H1 (cell line): Measurements from ENCODE around the gene LRP5. TPM values are rescaled to one million over a fixed set of nuclear protein-coding genes. Genes with fewer than 3 reads are reported as not detected.

Experiments used
- CHD7 ChIP-seq: fragments of 300-600 bp; sonication (generic); IDR thresholded peaks from 2 replicates; pipeline ENCODE4 v1.7.1; 2012; ENCODE audit warnings: low read length, moderate library complexity, mild to moderate bottlenecking, inconsistent platforms; ENCODE audit not compliant: insufficient replicate concordance
- EGR1 ChIP-seq: IDR thresholded peaks from 2 replicates; pipeline ENCODE4 v1.6.1; 2011; ENCODE audit warnings: low read depth, low read length, borderline replicate concordance
- EZH2 ChIP-seq: fragments of 200-600 bp; sonication (generic); IDR thresholded peaks from 2 replicates; pipeline ENCODE4 v1.7.1; 2012; ENCODE audit warnings: low read depth, mild to moderate bottlenecking, moderate library complexity, low read length, inconsistent platforms; ENCODE audit not compliant: severe bottlenecking
- KDM1A ChIP-seq: fragments of 200-600, 300-600 bp; sonication (generic); IDR thresholded peaks from 2 replicates; pipeline ENCODE4 v1.7.1; 2016; ENCODE audit warnings: mild to moderate bottlenecking, low read length, borderline replicate concordance
- PHF8 ChIP-seq: fragments of 200-600 bp; sonication (generic); conservative IDR thresholded peaks from 2 replicates; pipeline ENCODE4 v1.7.1; 2012; ENCODE audit warnings: low read depth, mild to moderate bottlenecking, inconsistent platforms, low read length, moderate library complexity
- POLR2A ChIP-seq, 2 experiments: IDR thresholded peaks; 1 replicate in 1 of 2; 2 replicates in 1 of 2; pipeline ENCODE4 v1.6.1; 2011; ENCODE audit warnings: low read depth in 2 of 2, low read length in 2 of 2, mild to moderate bottlenecking in 2 of 2; ENCODE audit errors: control extremely low read depth in 1 of 2
- SIN3A ChIP-seq, 2 experiments: IDR thresholded peaks in 1 of 2; conservative IDR thresholded peaks in 1 of 2; 2 replicates each; pipeline ENCODE4 v1.6.1; 2011 to 2012; ENCODE audit warnings: low read length in 2 of 2, improper control_type of control experiment in 1 of 2, low read depth in 1 of 2, mild to moderate bottlenecking in 1 of 2
- SP1 ChIP-seq: IDR thresholded peaks from 2 replicates; pipeline ENCODE4 v1.6.1; 2011; ENCODE audit warnings: low read depth, low read length
- SRF ChIP-seq: IDR thresholded peaks from 2 replicates; pipeline ENCODE4 v1.6.1; 2011; ENCODE audit warnings: mild to moderate bottlenecking, low read depth, low read length, moderate library complexity
- TAF7 ChIP-seq: optimal IDR thresholded peaks from 2 replicates; pipeline ENCODE3; 2011; ENCODE audit warnings: low read depth, mild to moderate bottlenecking, inconsistent platforms, low read length, moderate library complexity, borderline replicate concordance
- polyA plus RNA-seq, 7 experiments: library from polyadenylated mRNA; depleted of rRNA in 3 of 7; stranded (reverse) in 5 of 7; unstranded in 2 of 7; fragments of >200 nt in 5 of 7; fragments of 200-250 nt in 2 of 7; gene quantifications; 1 replicate in 5 of 7; 2 replicates in 1 of 7; 4 replicates in 1 of 7; pipeline versions ENCODE4 v1.2.1 to v1.2.3, GENCODE V29; 2011 to 2013; ENCODE audit warnings: missing spikeins in 2 of 7, mixed read lengths in 2 of 7
- total RNA-seq: library from RNA; stranded (reverse); fragmentation: NEBNext Ultra II Directional; extraction: Animal tissue kit (Norgen Biotek cat#: 25700); gene quantifications from 2 replicates; pipeline ENCODE4 v1.2.1, GENCODE V29; 2021

Gene LRP5
- total and polyA plus RNA-seq, 2 of the 8 experiments (the other 6 are each of a cell fraction or from before 2014, with no cell fraction given): 19.0 to 38.9 TPM

- TF ChIP-seq CHD7: no peak
- no peak for TF ChIP-seq KDM1A
- TF ChIP-seq EGR1: no peak
- no peak for TF ChIP-seq EZH2
- no peak for TF ChIP-seq SRF
- peak; percentile 91 for TF ChIP-seq PHF8
- peak; percentile 21 for TF ChIP-seq TAF7
- peak in 1 of 2 experiments; percentile 54; a peak in 2 of 4 replicates for TF ChIP-seq SIN3A (conservative IDR thresholded peaks at IDR 0.05 in 1 of 2, IDR thresholded peaks at IDR 0.05 in 1 of 2; ENCODE audit: low read depth in 1 of 2, low read length in 2 of 2)
- TF ChIP-seq POLR2A (IDR thresholded peaks at IDR 0.05; ENCODE audit: control extremely low read depth in 1 of 2, low read depth in 2 of 2, low read length in 2 of 2): peak in 1 of 2 experiments; percentile 50; a peak in 1 of 3 replicates
- no peak for TF ChIP-seq SP1
Measured at GRCh38 chr11:68460741-68461574, 148.6 kb downstream of the LRP5 start, which contains the start of gene PPP6R3 (continued).
